Kidney capillary endothelial cell (primary cell): ENCODE results near the gene RNF144B.
"Not testable (repeated sequence)": the region's sequence is repeated elsewhere in the genome, so short reads cannot be mapped to it uniquely, and the experiment has no call there.

ENCODE experiments used
- DNase-seq: peaks from one replicate; pipeline ENCODE4 v3.0.0-alpha.2; 2018; ENCODE audit warnings: low spot score

The RNF144B gene

GRCh38 chr6:18387061-18387721, at the start of gene RNF144B:
RNF144B (plus strand) TSS chr6:18387350; CDS start chr6:18399535, 12,185 bp downstream.
- peak; percentile 88 for DNase-seq

DNA sequence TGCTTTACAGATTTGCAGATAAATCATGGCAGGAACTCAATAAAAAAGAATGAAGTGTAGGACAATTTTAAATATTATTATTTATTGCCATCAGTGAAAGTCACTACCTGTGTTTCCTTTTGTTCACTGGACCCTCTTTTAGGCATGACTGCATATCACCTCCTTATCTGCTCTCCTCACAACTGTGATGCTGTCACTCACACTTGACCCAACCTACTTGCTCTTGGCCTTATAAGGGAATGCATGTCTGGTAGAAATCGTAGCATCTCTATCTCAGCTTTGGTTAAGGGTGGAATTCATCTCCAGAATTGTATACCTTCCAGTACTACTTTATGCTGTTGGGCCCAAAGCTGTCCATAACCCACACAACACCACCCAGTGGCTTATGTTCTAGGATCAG, 47.6 kb upstream of the RNF144B start:
- DNase-seq: no peak

- no peak for DNase-seq
Observed at GRCh38 chr6:18340781-18341551, 46.2 kb upstream of the RNF144B start.

GRCh38 chr6:18342223-18342622, 44.9 kb upstream of the RNF144B start:
- no peak for DNase-seq

- DNase-seq: peak; percentile 88
Observed at GRCh38 chr6:18343741-18344140, 43.4 kb upstream of the RNF144B start.

DNA sequence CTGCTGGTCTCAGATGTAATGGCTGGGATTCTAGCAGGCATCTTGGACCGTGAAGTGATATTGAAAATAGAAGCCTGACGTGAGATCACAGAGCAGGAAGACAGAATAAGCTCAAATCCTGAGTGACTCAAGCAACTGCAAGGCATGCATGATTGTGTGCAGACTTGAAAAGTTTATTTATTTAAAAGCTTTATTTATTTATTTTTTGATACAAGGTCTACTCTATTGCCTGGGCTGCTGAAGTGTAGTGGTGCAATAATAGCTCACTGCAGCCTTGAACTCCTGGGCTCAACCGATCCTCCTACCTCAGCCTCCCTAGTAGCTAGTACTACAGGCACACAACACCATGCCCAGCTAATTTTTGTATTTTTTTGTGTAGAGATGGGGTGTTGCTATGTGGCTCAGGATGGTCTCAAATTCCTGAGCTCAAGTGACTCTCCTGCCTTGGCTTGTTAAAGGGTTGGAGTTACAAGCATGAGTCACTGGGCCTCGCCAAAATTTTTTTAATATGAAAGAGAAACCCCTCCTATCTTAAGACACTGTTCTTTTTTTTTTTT, 40.1 kb upstream of the RNF144B start:
- no peak for DNase-seq

DNA sequence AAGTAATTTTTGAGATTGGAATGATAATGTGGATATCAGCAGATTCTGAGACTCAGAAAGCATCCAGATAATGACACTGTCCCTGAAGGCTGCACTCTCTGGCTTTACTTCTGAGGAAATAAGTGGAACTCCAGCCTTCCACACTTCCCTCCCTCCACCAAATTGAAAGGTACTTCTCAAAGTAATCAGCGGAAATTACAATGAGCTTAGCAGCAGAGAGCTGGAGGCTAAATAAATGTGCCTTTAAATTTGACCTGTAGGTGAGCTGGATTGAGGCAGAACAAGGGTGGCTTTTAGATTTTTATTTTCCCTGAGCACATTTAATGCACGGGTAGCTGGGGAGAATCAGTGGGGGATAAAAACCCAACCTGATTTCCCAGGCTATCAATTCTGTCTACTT, 39.3 kb upstream of the RNF144B start:
- DNase-seq: no peak

- no peak for DNase-seq
Observed at GRCh38 chr6:18349386-18349785, 37.8 kb upstream of the RNF144B start.

- DNase-seq: no peak
Observed at GRCh38 chr6:18350271-18350670, 36.9 kb upstream of the RNF144B start.

- no peak for DNase-seq
Observed at GRCh38 chr6:18350712-18351111, 36.4 kb upstream of the RNF144B start.

DNA sequence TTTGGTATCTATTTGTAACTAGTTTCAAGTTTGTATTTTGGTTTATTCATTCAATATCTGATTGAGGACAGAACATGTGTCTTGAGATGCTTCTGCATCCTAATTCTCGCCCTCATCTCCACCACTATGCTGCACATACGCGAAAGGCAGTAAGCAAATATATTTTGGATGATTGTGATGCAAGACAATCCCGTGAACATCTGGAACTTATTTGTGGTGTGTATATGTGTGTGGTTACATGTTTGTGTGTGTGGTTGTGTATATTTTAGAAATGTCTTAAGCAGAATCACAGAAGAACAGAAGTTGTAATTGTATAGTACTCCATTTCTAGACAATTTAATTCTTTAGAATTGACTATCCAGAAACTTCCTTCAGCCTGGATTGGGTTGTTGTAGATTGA, 35.1 kb upstream of the RNF144B start:
- DNase-seq: no peak

DNA sequence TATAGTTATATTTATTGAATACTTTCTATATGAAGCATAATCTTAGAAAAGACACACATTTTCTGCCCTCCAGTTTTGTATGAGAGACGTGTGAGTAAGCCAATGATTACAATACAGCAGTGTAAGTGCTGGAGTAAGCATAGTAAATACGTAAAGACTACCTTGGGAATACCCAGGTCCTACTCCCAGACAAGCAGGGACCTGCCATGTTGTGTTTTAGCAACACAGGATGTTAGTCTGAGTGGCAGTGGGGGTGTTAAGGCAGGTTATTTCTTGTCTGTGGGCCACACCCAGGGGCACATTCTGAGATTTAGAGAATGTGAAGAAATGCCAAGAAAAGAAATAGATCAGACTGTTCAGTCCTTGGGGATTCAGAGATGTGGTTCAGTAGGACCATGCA, 34.3 kb upstream of the RNF144B start:
- no peak for DNase-seq

DNA sequence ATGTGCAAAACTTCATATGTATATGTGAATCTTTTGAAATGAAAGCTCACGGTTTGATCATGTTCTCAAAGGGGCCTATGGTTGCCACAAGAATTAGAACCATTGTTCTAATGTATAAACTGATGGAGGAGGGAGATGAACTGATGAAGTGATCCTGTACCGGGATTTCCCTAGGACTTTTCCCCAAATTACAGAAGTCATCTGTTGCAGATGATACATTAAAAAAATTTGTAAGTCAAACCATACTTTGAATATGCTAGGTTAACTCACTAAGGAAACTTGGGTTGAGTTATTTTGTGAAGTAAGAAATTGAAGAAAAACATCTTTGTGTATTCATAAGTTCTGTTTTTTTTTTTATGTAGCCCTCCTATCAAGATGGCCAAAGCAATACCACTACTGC, 33.9 kb upstream of the RNF144B start:
- DNase-seq: no peak

DNA sequence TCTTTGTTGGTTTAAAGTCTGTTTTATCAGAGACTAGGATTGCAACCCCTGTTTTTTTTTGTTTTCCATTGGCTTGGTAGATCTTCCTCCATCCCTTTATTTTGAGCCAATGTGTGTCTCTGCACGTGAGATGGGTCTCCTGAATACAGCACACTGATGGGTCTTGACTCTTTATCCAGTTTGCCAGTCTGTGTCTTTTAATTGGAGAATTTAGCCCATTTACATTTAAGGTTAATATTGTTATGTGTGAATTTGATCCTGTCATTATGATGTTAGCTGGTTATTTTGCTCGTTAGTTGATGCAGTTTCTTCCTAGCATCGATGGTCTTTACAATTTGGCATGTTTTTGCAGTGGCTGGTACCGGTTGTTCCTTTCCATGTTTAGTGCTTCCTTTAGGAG, 29.6 kb upstream of the RNF144B start:
- DNase-seq: not testable (repeated sequence)

GRCh38 chr6:18359237-18359885, 27.8 kb upstream of the RNF144B start:
- no peak for DNase-seq

GRCh38 chr6:18360188-18360587, 27.0 kb upstream of the RNF144B start:
- no peak for DNase-seq

- no peak for DNase-seq
Observed at GRCh38 chr6:18362058-18362561, 25.0 kb upstream of the RNF144B start.

- DNase-seq: no peak
Observed at GRCh38 chr6:18363746-18364145, 23.4 kb upstream of the RNF144B start.

DNA sequence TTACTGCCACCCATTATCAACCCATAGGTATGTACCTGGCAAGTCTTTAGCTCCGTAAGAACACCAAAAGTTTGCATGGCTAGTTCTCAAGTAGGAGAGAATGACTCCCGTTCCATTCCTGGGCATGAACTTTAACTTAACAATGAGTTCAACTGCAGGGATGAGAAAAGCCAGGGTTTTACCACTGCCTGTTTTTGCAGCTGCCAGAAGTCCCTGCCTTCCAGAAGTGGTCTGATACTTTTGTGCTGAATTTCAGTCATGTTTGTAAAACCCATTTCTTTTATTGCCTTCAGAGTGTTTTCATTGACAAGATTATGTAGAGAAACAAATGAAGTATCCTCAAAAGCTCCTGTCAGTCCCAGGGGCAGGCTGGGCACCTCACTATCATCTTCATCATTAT, 22.6 kb upstream of the RNF144B start:
- DNase-seq: not testable (repeated sequence)

DNA sequence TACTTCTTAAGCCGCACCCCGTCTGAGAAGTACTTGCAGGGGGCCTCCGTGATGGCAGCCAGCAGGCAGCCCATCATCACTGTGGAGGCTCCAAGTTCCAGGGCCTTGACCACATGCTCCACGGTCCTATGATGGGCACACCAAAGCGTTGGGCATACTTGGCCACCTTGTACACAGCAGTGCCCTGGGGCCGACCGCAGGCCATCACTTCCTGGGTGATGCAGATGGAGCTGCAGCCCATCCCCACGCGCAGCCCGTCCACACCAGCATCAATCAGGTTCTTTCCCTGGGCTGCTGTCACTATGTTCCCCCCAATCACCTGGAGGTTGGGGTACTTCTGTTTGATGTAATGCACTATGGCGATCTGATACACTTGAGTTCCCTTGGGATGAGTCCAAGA, 19.8 kb upstream of the RNF144B start:
- DNase-seq: no peak

GRCh38 chr6:18368277-18369105, 18.7 kb upstream of the RNF144B start:
- no peak for DNase-seq

DNA sequence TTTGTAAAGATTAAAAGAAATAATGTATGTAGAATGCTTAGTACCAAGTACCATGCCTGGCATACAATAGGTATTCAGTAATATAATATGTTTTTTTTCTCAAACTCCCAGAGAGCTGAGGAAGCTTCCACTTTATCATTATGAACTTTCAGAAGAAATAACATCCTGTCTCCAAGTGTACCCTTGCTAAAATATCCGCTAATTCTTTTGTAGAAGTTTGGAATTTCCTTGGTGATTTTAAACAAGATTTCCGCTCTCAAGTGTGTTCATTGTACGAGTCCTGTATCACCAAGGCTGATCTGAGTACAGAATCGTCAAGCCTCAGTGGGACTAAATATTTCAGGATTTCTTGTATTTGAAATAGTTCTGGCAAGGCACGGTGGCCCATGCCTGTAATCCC, 16.1 kb upstream of the RNF144B start:
- DNase-seq: no peak
